SK-N-SH (cell line): ENCODE results near the gene ZSCAN25. TPM values are rescaled to one million over a fixed set of nuclear protein-coding genes. Genes with fewer than 3 reads are reported as not detected.

Experiments used
- CTCF ChIA-PET: fragments of 300-600, 350-600 bp; formaldehyde crosslinking; extraction: SDS; loops from one replicate; lab custom pipeline; 2021; lab: Yijun Ruan, JAX
- POLR2A ChIA-PET: fragments of 350-600 bp; sonication (Branson Sonifier 250); formaldehyde crosslinking; extraction: SDS; loops from one replicate; lab custom pipeline; 2020; ENCODE audit warnings: antibody characterized with exemption, inconsistent platforms; lab: Yijun Ruan, JAX
- DNase-seq: peaks from one replicate; pipeline ENCODE4 v3.0.0; 2012
- H2AFZ ChIP-seq: fragments of 200-600 bp; sonication (generic); 2 replicates; pipeline ENCODE4 v1.8.1; 2016; ENCODE audit warnings: antibody characterized with exemption, mild to moderate bottlenecking, low read depth
- H3F3A ChIP-seq: fragments of 200-600 bp; sonication (generic); replicated peaks from 2 replicates; pipeline ENCODE3; 2016; ENCODE audit warnings: antibody characterized with exemption, mild to moderate bottlenecking; ENCODE audit not compliant: insufficient read depth
- H3K27ac ChIP-seq, 2 experiments: fragments of 200-500 bp in 1 of 2; fragments of 200-600 bp in 1 of 2; sonication (Bioruptor generic) in 1 of 2; sonication (generic), shearing (Covaris generic) in 1 of 2; 2 replicates each; pipeline versions ENCODE4 v1.5.1 to v1.6.1; 2014 to 2016; ENCODE audit warnings: low read depth in 2 of 2, inconsistent platforms in 1 of 2, low read length in 1 of 2, mild to moderate bottlenecking in 1 of 2, mixed read lengths in 1 of 2
- H3K27me3 ChIP-seq: fragments of 200-600 bp; sonication (generic), shearing (Covaris generic); 2 replicates; pipeline ENCODE4 v1.6.1; 2016; ENCODE audit warnings: mixed run types; ENCODE audit not compliant: insufficient read depth
- H3K36me3 ChIP-seq, 2 experiments: fragments of 200-500 bp in 1 of 2; fragments of 200-600 bp in 1 of 2; sonication (Bioruptor generic) in 1 of 2; sonication (generic) in 1 of 2; replicated peaks in 1 of 2; 2 replicates each; pipeline versions ENCODE3 to v1.5.1; 2014 to 2016; ENCODE audit warnings: low read length in 1 of 2, mild to moderate bottlenecking in 1 of 2; ENCODE audit not compliant: insufficient read depth in 2 of 2, control insufficient read depth in 1 of 2
- H3K4me1 ChIP-seq, 2 experiments: fragments of 200-500 bp in 1 of 2; fragments of 200-600 bp in 1 of 2; sonication (Bioruptor generic) in 1 of 2; sonication (generic), shearing (Covaris generic) in 1 of 2; 2 replicates each; pipeline versions ENCODE4 v1.5.1 to v1.6.1; 2014 to 2016; ENCODE audit warnings: low read depth in 1 of 2, low read length in 1 of 2, mixed run types in 1 of 2; ENCODE audit not compliant: insufficient read depth in 2 of 2, control insufficient read depth in 1 of 2
- H3K4me2 ChIP-seq: fragments of 200-600 bp; sonication (generic), shearing (Covaris generic); 2 replicates; pipeline ENCODE4 v1.6.1; 2017; ENCODE audit warnings: mixed run types
- H3K4me3 ChIP-seq, 2 experiments: fragments of 200-500 bp in 1 of 2; fragments of 200-600 bp in 1 of 2; sonication (Bioruptor generic) in 1 of 2; sonication (generic), shearing (Covaris generic) in 1 of 2; 2 replicates each; pipeline versions ENCODE4 v1.5.1 to v1.8.1; 2014 to 2016; ENCODE audit warnings: low read depth in 2 of 2, inconsistent platforms in 1 of 2, low read length in 1 of 2, mild to moderate bottlenecking in 1 of 2, mixed read lengths in 1 of 2, moderate library complexity in 1 of 2
- H3K79me2 ChIP-seq: fragments of 200-600 bp; sonication (generic); 2 replicates; pipeline ENCODE4 v1.8.1; 2017; ENCODE audit warnings: mild to moderate bottlenecking; ENCODE audit not compliant: insufficient read depth
- H3K9ac ChIP-seq: fragments of 200-600 bp; sonication (generic); 2 replicates; pipeline ENCODE4 v1.6.1; 2017; ENCODE audit warnings: mixed run types
- H3K9me2 ChIP-seq: fragments of 200-600 bp; sonication (generic); 2 replicates; pipeline ENCODE4 v1.6.1; 2017; ENCODE audit warnings: mixed run types
- H3K9me3 ChIP-seq: fragments of 200-600 bp; sonication (generic); 2 replicates; pipeline ENCODE4 v1.6.1; 2017; ENCODE audit warnings: mixed run types, mild to moderate bottlenecking, moderate library complexity
- H4K20me1 ChIP-seq: fragments of 200-600 bp; sonication (generic); 2 replicates; pipeline ENCODE4 v1.6.1; 2017; ENCODE audit warnings: mild to moderate bottlenecking, mixed run types; ENCODE audit not compliant: insufficient read depth
- ELF1 ChIP-seq: IDR thresholded peaks from 2 replicates; pipeline ENCODE4 v1.4.0; 2012
- EZH2phosphoT487 ChIP-seq: fragments of 200-600 bp; sonication (generic); IDR thresholded peaks from 2 replicates; pipeline ENCODE4 v1.6.1; 2017; ENCODE audit warnings: low read depth, mixed run types, mild to moderate bottlenecking, antibody characterized with exemption, moderate library complexity, borderline replicate concordance
- FOSL2 ChIP-seq: IDR thresholded peaks from 2 replicates; pipeline ENCODE4 v1.4.0; 2012; ENCODE audit warnings: low read depth, mild to moderate bottlenecking, moderate library complexity, borderline replicate concordance
- FOXM1 ChIP-seq: IDR thresholded peaks from 2 replicates; pipeline ENCODE4 v1.4.0; 2012; ENCODE audit warnings: low read depth, mild to moderate bottlenecking
- JUND ChIP-seq: IDR thresholded peaks from 2 replicates; pipeline ENCODE4 v1.4.0; 2012
- MXI1 ChIP-seq: IDR thresholded peaks from 2 replicates; pipeline ENCODE4 v1.6.1; 2012; ENCODE audit warnings: mild to moderate bottlenecking, low read depth, low read length, improper control_type of control experiment
- NRF1 ChIP-seq: IDR thresholded peaks from 2 replicates; pipeline ENCODE4 v1.6.1; 2012; ENCODE audit warnings: low read depth, mild to moderate bottlenecking, low read length
- POLR2AphosphoS5 ChIP-seq: IDR thresholded peaks from 2 replicates; pipeline ENCODE4 v1.6.1; 2012; ENCODE audit warnings: low read depth, low read length
- RAD21 ChIP-seq: IDR thresholded peaks from 2 replicates; pipeline ENCODE4 v1.6.1; 2012; ENCODE audit warnings: mild to moderate bottlenecking, low read length
- RFX5 ChIP-seq: IDR thresholded peaks from 2 replicates; pipeline ENCODE4 v1.6.1; 2012; ENCODE audit warnings: mild to moderate bottlenecking, improper control_type of control experiment, low read length
- TAF1 ChIP-seq: IDR thresholded peaks from 2 replicates; pipeline ENCODE4 v1.6.1; 2012; ENCODE audit warnings: low read depth, mild to moderate bottlenecking, low read length, moderate library complexity, borderline replicate concordance
- TCF12 ChIP-seq: IDR thresholded peaks from 2 replicates; pipeline ENCODE4 v1.4.0; 2012
- TEAD4 ChIP-seq: IDR thresholded peaks from 2 replicates; pipeline ENCODE4 v1.4.0; 2012; ENCODE audit warnings: mild to moderate bottlenecking, borderline replicate concordance; ENCODE audit not compliant: insufficient read depth
- YY1 ChIP-seq: IDR thresholded peaks from 2 replicates; pipeline ENCODE4 v1.4.0; 2012; ENCODE audit warnings: low read depth, mild to moderate bottlenecking
- WGBS: methylation state at CpG from one replicate; pipeline ENCODE4 v1.1.6; 2017; ENCODE audit warnings: low lambda C conversion rate; 5-methylcytosine and 5-hydroxymethylcytosine counted together
- polyA plus RNA-seq, 3 experiments: library from polyadenylated mRNA; depleted of rRNA; stranded (reverse); fragments of >200 nt; gene quantifications; 2 replicates each; pipeline ENCODE4 v1.2.3, GENCODE V29; 2012
- TF ChIP-seq, protein P1 (sequence below): IDR thresholded peaks from 2 replicates; pipeline ENCODE4 v1.4.0; 2012; ENCODE audit warnings: low read depth, borderline replicate concordance
- TF ChIP-seq, protein P2 (sequence below): IDR thresholded peaks from 2 replicates; pipeline ENCODE4; 2012
- TF ChIP-seq, protein P3 (sequence below): fragments of 200-600 bp; sonication (generic); IDR thresholded peaks from 2 replicates; pipeline ENCODE4 v1.6.1; 2017; ENCODE audit warnings: antibody characterized with exemption, mild to moderate bottlenecking, moderate library complexity
- TF ChIP-seq, protein P4 (sequence below): fragments of 150-350 bp; IDR thresholded peaks from 2 replicates; pipeline ENCODE4 v1.6.1; 2016; ENCODE audit warnings: mild to moderate bottlenecking, low read depth, low read length
- TF ChIP-seq, protein P5 (sequence below): IDR thresholded peaks from 2 replicates; pipeline ENCODE4 v1.4.0; 2012; ENCODE audit warnings: low read depth

ZSCAN25 gene
- polyA plus RNA-seq, 1 of the 3 experiments (the other 2 are of a cell fraction) = 14.9 TPM

DNA sequence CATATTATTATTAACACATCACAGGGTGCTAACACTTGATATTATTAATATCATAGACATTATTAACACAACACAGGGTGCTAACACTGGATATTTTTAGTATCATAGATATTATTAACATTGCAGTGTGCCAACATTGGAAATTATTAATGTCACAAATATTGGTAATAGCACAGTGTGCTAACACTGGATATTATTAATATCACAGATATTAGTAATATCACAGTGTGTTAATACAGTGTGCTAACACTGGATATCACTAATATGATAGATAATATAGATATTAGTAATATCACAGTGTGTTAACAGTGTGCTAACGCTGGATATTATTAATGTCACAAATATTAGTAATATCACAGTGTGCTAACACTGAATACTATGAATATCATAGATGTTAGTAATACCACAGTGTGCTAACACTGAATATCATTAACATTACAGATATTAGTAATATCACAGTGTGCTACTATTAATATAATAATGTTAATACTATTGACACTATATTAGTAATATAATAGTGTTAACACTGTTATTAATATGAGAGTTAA lies 20.3 kb upstream of the ZSCAN25 start:
- DNase-seq = no peak
- Histone ChIP-seq H3K9me2 (no peaks in the 10 kb centered on the region), H4K20me1 (no peaks in the 10 kb centered on the region), H2AFZ (no peak overlapping the region), H3K9ac (no peak overlapping the region), H3K27ac (no peak overlapping the region), H3K27me3 (no peaks in the 10 kb centered on the region), H3K9me3 (no peaks in the 10 kb centered on the region), H3F3A (no peaks in the 10 kb centered on the region), H3K36me3 (no peaks in the 10 kb centered on the region), H3K4me1 (no peaks in the 10 kb centered on the region; a peak in 1 of 4 replicates), H3K79me2 (no peaks in the 10 kb centered on the region), H3K4me3 (no peak overlapping the region), H3K4me2 (no peak overlapping the region)
- CTCF ChIA-PET = no interaction called here
- TF ChIP-seq ELF1 (no peak), RFX5 (no peak), RAD21 (no peak), TAF1 (no peak), TCF12 (no peak), JUND (no peak), TEAD4 (no peak), FOSL2 (no peak), EZH2phosphoT487 (no peak), NRF1 (no peak), FOXM1 (no peak), MXI1 (no peak), POLR2AphosphoS5 (no peak), YY1 (no peak)
- TF ChIP-seq, protein P1, sequence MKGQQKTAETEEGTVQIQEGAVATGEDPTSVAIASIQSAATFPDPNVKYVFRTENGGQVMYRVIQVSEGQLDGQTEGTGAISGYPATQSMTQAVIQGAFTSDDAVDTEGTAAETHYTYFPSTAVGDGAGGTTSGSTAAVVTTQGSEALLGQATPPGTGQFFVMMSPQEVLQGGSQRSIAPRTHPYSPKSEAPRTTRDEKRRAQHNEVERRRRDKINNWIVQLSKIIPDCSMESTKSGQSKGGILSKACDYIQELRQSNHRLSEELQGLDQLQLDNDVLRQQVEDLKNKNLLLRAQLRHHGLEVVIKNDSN = no peak
- TF ChIP-seq, protein P2, sequence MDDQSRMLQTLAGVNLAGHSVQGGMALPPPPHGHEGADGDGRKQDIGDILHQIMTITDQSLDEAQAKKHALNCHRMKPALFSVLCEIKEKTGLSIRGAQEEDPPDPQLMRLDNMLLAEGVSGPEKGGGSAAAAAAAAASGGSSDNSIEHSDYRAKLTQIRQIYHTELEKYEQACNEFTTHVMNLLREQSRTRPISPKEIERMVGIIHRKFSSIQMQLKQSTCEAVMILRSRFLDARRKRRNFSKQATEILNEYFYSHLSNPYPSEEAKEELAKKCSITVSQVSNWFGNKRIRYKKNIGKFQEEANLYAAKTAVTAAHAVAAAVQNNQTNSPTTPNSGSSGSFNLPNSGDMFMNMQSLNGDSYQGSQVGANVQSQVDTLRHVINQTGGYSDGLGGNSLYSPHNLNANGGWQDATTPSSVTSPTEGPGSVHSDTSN = no peak
- TF ChIP-seq, protein P3, sequence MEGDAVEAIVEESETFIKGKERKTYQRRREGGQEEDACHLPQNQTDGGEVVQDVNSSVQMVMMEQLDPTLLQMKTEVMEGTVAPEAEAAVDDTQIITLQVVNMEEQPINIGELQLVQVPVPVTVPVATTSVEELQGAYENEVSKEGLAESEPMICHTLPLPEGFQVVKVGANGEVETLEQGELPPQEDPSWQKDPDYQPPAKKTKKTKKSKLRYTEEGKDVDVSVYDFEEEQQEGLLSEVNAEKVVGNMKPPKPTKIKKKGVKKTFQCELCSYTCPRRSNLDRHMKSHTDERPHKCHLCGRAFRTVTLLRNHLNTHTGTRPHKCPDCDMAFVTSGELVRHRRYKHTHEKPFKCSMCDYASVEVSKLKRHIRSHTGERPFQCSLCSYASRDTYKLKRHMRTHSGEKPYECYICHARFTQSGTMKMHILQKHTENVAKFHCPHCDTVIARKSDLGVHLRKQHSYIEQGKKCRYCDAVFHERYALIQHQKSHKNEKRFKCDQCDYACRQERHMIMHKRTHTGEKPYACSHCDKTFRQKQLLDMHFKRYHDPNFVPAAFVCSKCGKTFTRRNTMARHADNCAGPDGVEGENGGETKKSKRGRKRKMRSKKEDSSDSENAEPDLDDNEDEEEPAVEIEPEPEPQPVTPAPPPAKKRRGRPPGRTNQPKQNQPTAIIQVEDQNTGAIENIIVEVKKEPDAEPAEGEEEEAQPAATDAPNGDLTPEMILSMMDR = no peak
- TF ChIP-seq, protein P4, sequence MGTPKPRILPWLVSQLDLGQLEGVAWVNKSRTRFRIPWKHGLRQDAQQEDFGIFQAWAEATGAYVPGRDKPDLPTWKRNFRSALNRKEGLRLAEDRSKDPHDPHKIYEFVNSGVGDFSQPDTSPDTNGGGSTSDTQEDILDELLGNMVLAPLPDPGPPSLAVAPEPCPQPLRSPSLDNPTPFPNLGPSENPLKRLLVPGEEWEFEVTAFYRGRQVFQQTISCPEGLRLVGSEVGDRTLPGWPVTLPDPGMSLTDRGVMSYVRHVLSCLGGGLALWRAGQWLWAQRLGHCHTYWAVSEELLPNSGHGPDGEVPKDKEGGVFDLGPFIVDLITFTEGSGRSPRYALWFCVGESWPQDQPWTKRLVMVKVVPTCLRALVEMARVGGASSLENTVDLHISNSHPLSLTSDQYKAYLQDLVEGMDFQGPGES = no peak
- TF ChIP-seq, protein P5, sequence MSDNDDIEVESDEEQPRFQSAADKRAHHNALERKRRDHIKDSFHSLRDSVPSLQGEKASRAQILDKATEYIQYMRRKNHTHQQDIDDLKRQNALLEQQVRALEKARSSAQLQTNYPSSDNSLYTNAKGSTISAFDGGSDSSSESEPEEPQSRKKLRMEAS = no peak
- POLR2A ChIA-PET = no interaction called here
- WGBS = 82% methylated on average over 1 of the region's 1 CpG
